ENCODE data around the gene ZNF568. TPM values are rescaled to one million over a fixed set of nuclear protein-coding genes. Genes with fewer than 3 reads are reported as not detected.

Gene ZNF568
- total and polyA plus RNA-seq, 2 donors from 2014 or later: 6.5 to 13.1 TPM

DNA sequence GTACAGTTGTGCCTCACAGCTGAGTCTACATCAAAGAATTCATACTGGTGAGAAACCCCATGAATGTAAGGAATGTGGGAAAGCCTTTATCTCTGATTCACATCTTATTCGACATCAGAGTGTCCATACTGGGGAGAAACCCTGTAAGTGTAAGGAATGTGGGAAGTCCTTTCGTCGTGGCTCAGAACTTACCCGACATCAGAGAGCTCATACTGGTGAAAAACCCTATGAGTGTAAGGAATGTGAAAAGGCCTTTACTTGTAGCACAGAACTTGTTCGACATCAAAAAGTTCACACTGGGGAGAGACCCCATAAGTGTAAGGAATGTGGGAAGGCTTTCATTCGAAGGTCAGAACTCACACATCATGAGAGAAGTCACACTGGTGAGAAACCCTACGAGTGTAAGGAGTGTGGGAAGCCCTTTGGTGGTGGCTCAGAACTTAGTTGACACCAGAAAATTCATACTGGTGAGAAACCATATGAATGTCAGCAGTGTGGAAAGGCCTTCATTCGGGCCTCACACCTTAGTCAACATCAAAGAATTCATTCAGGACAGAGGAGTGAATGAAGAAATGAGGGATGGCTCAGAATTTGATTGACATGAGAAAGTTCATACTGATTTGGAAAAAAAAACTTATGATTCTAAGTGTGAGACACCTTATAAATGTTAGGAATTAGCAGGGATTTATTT is 81.2 kb downstream of the ZNF568 start:
- peaks cover 0 to 12% (median 11%) of the 10 kb centered on the region in 3 donors for H3K9me3 ChIP-seq (ENCODE audit: control insufficient read depth in 2 of 3, insufficient read depth in 1 of 3, low read length in 3 of 3)
- no peaks in the 10 kb centered on the region for H3K27me3 ChIP-seq (ENCODE audit: control insufficient read depth, insufficient read depth, low read length)
- no peak overlapping the region for H3K27ac ChIP-seq (ENCODE audit: low read depth in 2 of 2, low read length in 2 of 2)
- intact Hi-C loops (cut with DNase I): no loop called here
- TF ChIP-seq, protein P1, sequence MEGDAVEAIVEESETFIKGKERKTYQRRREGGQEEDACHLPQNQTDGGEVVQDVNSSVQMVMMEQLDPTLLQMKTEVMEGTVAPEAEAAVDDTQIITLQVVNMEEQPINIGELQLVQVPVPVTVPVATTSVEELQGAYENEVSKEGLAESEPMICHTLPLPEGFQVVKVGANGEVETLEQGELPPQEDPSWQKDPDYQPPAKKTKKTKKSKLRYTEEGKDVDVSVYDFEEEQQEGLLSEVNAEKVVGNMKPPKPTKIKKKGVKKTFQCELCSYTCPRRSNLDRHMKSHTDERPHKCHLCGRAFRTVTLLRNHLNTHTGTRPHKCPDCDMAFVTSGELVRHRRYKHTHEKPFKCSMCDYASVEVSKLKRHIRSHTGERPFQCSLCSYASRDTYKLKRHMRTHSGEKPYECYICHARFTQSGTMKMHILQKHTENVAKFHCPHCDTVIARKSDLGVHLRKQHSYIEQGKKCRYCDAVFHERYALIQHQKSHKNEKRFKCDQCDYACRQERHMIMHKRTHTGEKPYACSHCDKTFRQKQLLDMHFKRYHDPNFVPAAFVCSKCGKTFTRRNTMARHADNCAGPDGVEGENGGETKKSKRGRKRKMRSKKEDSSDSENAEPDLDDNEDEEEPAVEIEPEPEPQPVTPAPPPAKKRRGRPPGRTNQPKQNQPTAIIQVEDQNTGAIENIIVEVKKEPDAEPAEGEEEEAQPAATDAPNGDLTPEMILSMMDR (IDR thresholded peaks at IDR 0.05; ENCODE audit: borderline replicate concordance, extremely low read depth, insufficient read depth): no peak
- H3K4me3 ChIP-seq (ENCODE audit: low read length in 3 of 3): no peak overlapping the region
- peaks cover 7 to 15% (median 15%) of the 10 kb centered on the region in 3 donors for H3K36me3 ChIP-seq (ENCODE audit: control insufficient read depth in 2 of 3, insufficient read depth in 3 of 3, low read length in 3 of 3)
- no peak for FAIRE-seq
- no peak for DNase-seq
- no peaks in the 10 kb centered on the region for H3K4me1 ChIP-seq (ENCODE audit: control insufficient read depth in 2 of 3, insufficient read depth in 2 of 3, low read depth in 1 of 3, low read length in 3 of 3)
- H3K9ac ChIP-seq (ENCODE audit: low read length in 3 of 3): no peak overlapping the region

DNA sequence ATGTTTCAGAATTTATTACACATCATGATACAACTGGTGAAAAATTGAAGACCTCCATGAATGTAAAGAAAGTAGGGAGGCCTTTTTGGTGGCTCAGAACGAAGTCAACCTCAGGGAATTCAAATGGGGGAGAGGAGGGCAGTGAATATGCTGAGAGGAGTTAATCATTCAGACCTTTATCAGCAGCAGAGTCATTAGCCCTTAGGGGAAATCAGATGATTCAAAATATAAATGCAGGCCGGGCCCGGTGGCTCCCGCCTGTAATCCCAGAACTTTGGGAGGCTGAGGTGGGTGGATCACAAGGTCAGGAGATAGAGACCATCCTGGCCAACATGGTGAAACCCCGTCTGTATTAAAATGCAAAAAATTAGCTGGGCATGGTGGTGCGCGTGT is 81.7 kb downstream of the ZNF568 start:
- Histone ChIP-seq H3K27ac (ENCODE audit: low read depth in 2 of 2, low read length in 2 of 2) (no peak overlapping the region), H3K4me3 (ENCODE audit: low read length in 3 of 3) (no peak overlapping the region), H3K27me3 (ENCODE audit: control insufficient read depth, insufficient read depth, low read length) (no peaks in the 10 kb centered on the region), H3K36me3 (ENCODE audit: control insufficient read depth in 2 of 3, insufficient read depth in 3 of 3, low read length in 3 of 3) (peaks cover 3 to 15% (median 15%) of the 10 kb centered on the region in 3 donors), H3K9me3 (ENCODE audit: control insufficient read depth in 2 of 3, insufficient read depth in 1 of 3, low read length in 3 of 3) (peaks cover 0 to 11% (median 8%) of the 10 kb centered on the region in 3 donors), H3K4me1 (ENCODE audit: control insufficient read depth in 2 of 3, insufficient read depth in 2 of 3, low read depth in 1 of 3, low read length in 3 of 3) (no peaks in the 10 kb centered on the region), H3K9ac (ENCODE audit: low read length in 3 of 3) (no peak overlapping the region)
- intact Hi-C loops (cut with DNase I): no loop called here
- DNase-seq (no peak), FAIRE-seq (no peak)
- TF ChIP-seq, protein P1 (IDR thresholded peaks at IDR 0.05; ENCODE audit: borderline replicate concordance, extremely low read depth, insufficient read depth): no peak

DNA sequence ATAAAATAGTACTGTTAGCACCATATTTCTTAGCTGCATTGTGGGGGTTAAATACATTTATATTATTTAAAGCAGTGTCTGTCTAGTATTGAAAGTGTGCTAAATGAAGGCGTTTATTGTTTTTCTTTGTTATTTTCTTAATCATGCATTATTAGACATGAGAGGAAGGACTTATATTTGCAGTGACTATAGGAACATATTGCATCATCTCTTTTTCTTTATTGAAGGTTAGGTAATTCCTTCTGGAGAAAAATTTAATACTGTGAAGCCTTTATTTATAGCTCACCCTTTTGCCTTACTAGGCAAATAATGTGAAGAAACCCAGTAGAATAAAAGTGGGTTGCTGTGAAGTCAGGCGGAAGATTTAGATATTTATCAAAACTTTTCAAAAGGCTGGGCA is 83.2 kb downstream of the ZNF568 start:
- Histone ChIP-seq H3K27me3 (ENCODE audit: control insufficient read depth, insufficient read depth, low read length) (no peaks in the 10 kb centered on the region), H3K9me3 (ENCODE audit: control insufficient read depth in 2 of 3, insufficient read depth in 1 of 3, low read length in 3 of 3) (peaks cover 0 to 5% (median 4%) of the 10 kb centered on the region in 3 donors), H3K9ac (ENCODE audit: low read length in 3 of 3) (no peak overlapping the region), H3K27ac (ENCODE audit: low read depth in 2 of 2, low read length in 2 of 2) (no peak overlapping the region), H3K4me3 (ENCODE audit: low read length in 3 of 3) (no peak overlapping the region), H3K4me1 (ENCODE audit: control insufficient read depth in 2 of 3, insufficient read depth in 2 of 3, low read depth in 1 of 3, low read length in 3 of 3) (no peaks in the 10 kb centered on the region), H3K36me3 (ENCODE audit: control insufficient read depth in 2 of 3, insufficient read depth in 3 of 3, low read length in 3 of 3) (peaks cover 3 to 15% (median 15%) of the 10 kb centered on the region in 3 donors)
- FAIRE-seq: no peak
- intact Hi-C loops (cut with DNase I): no loop called here
- no peak for DNase-seq
- TF ChIP-seq, protein P1 (IDR thresholded peaks at IDR 0.05; ENCODE audit: borderline replicate concordance, extremely low read depth, insufficient read depth): no peak

Data from kidney (tissue), 14 donors.